HCT116 (cell line): ENCODE measurements around the gene PPP2R1B. TPM values are rescaled to one million over a fixed set of nuclear protein-coding genes. Genes with fewer than 3 reads are reported as not detected.

Source experiments
- ATAC-seq: fragments of 200-7000 bp; cut with Tn5 transposase; 2 replicates; pipeline ENCODE4 v1.9.1; 2020; ENCODE audit warnings: mild to moderate bottlenecking, moderate library complexity
- BruUV-seq: library from RNA; stranded (reverse); fragments of 400-500 nt; replicated peaks from 2 replicates; lab custom pipeline; 2021; lab: Mats Ljungman, UMichigan
- CTCF ChIA-PET: fragments of 300-600 bp; sonication (Branson Sonifier 250); formaldehyde crosslinking; loops from one replicate; lab custom pipeline; 2021; ENCODE audit warnings: antibody characterized with exemption; lab: Charles Lee
- POLR2A ChIA-PET: fragments of 300-600, 350-600 bp; sonication (Branson Sonifier 250); formaldehyde crosslinking; loops from one replicate; lab custom pipeline; 2021; ENCODE audit warnings: antibody characterized with exemption; lab: Charles Lee
- RAD21 ChIA-PET, 2 experiments: fragments of 300-600 bp; sonication (Branson Sonifier 250); formaldehyde crosslinking; loops; one replicate each; lab custom pipeline; 2023; ENCODE audit warnings: low total read pairs in 2 of 2; ENCODE audit not compliant: uncharacterized antibody in 2 of 2, unreplicated experiment in 2 of 2, low non-redundant PET in 1 of 2; lab: Charles Lee
- DNase-seq: peaks from one replicate; pipeline ENCODE4 v3.0.0-alpha.2; 2010; ENCODE audit warnings: low read depth, low spot score
- H2AFZ ChIP-seq: fragments of 200-600 bp; shearing (Covaris generic), sonication (generic); 2 replicates; pipeline ENCODE4 v1.6.1; 2017; ENCODE audit warnings: low read depth, mixed run types, mixed read lengths, antibody characterized with exemption, low read length; ENCODE audit not compliant: poor library complexity, severe bottlenecking
- H3K27ac ChIP-seq: 2 replicates; pipeline ENCODE4 v1.5.1; 2012; ENCODE audit warnings: low read depth, low read length
- H3K27me3 ChIP-seq: fragments of 200-600 bp; sonication (generic); 2 replicates; pipeline ENCODE4 v1.6.1; 2016; ENCODE audit warnings: mixed run types, low read length, mixed read lengths; ENCODE audit not compliant: insufficient read depth
- H3K36me3 ChIP-seq, 2 experiments: fragments of 200-500 bp in 1 of 2; fragments of 200-600 bp in 1 of 2; sonication (Bioruptor generic) in 1 of 2; sonication (generic) in 1 of 2; 2 replicates each; pipeline versions ENCODE4 v1.5.1 to v1.6.1; 2014 to 2016; ENCODE audit warnings: low read length in 2 of 2, inconsistent platforms in 1 of 2, mixed read lengths in 1 of 2, mixed run types in 1 of 2; ENCODE audit not compliant: insufficient read depth in 2 of 2, control insufficient read depth in 1 of 2
- H3K4me1 ChIP-seq, 2 experiments: fragments of 200-600 bp in 1 of 2; sonication (generic) in 1 of 2; 2 replicates each; pipeline versions ENCODE4 v1.5.1 to v1.6.1; 2012 to 2017; ENCODE audit warnings: low read length in 2 of 2, inconsistent platforms in 1 of 2, mild to moderate bottlenecking in 1 of 2, mixed read lengths in 1 of 2, mixed run types in 1 of 2, moderate library complexity in 1 of 2; ENCODE audit not compliant: insufficient read depth in 2 of 2, control insufficient read depth in 1 of 2
- H3K4me2 ChIP-seq: fragments of 200-600 bp; sonication (generic); 2 replicates; pipeline ENCODE4 v1.6.1; 2017; ENCODE audit warnings: mixed run types, low read length, mixed read lengths
- H3K4me3 ChIP-seq, 2 experiments: fragments of 200-600 bp in 1 of 2; sonication (generic) in 1 of 2; replicated peaks in 1 of 2; 2 replicates each; pipeline ENCODE4 v1.5.1; 2011 to 2016; ENCODE audit warnings: low read length in 2 of 2, control low read depth in 1 of 2, low read depth in 1 of 2, mild to moderate bottlenecking in 1 of 2, mixed read lengths in 1 of 2, mixed run types in 1 of 2
- H3K79me2 ChIP-seq: fragments of 200-600 bp; sonication (generic); 2 replicates; pipeline ENCODE4 v1.6.1; 2017; ENCODE audit warnings: mild to moderate bottlenecking, mixed run types, low read length, moderate library complexity, mixed read lengths; ENCODE audit not compliant: insufficient read depth
- H3K9ac ChIP-seq: fragments of 200-600 bp; sonication (generic); 2 replicates; pipeline ENCODE4 v1.6.1; 2016; ENCODE audit warnings: low read length, mixed read lengths
- H3K9me2 ChIP-seq: fragments of 200-600 bp; sonication (generic), shearing (Covaris generic); 2 replicates; pipeline ENCODE4 v1.6.1; 2017; ENCODE audit warnings: mixed run types, mild to moderate bottlenecking, moderate library complexity; ENCODE audit not compliant: insufficient read depth
- H3K9me3 ChIP-seq, 2 experiments: fragments of 200-500 bp in 1 of 2; fragments of 200-600 bp in 1 of 2; sonication (Bioruptor generic) in 1 of 2; sonication (generic) in 1 of 2; 2 replicates each; pipeline ENCODE4 v1.6.1; 2014 to 2017; ENCODE audit warnings: low read length in 2 of 2, mixed read lengths in 2 of 2, inconsistent platforms in 1 of 2, low read depth in 1 of 2, mild to moderate bottlenecking in 1 of 2, mixed run types in 1 of 2, moderate library complexity in 1 of 2; ENCODE audit not compliant: control insufficient read depth in 1 of 2, insufficient read depth in 1 of 2
- H4K20me1 ChIP-seq: fragments of 200-600 bp; sonication (generic), shearing (Covaris generic); 2 replicates; pipeline ENCODE4 v1.6.1; 2017; ENCODE audit warnings: mixed run types, mild to moderate bottlenecking, moderate library complexity; ENCODE audit not compliant: insufficient read depth
- CBX3 ChIP-seq: IDR thresholded peaks from 2 replicates; pipeline ENCODE4 v1.6.1; 2012; ENCODE audit warnings: low read depth
- ELF1 ChIP-seq: IDR thresholded peaks from 2 replicates; pipeline ENCODE4 v1.6.1; 2012; ENCODE audit warnings: low read depth, borderline replicate concordance
- EZH2 ChIP-seq: fragments of 200-600 bp; sonication (generic); IDR thresholded peaks from 2 replicates; pipeline ENCODE4 v1.6.1; 2017; ENCODE audit warnings: antibody characterized with exemption, mixed run types
- FOSL1 ChIP-seq: IDR thresholded peaks from 2 replicates; pipeline ENCODE4 v1.6.1; 2012; ENCODE audit warnings: low read depth
- JUND ChIP-seq: IDR thresholded peaks from 2 replicates; pipeline ENCODE4 v1.6.1; 2012
- POLR2A ChIP-seq: IDR thresholded peaks from 2 replicates; pipeline ENCODE4 v1.7.0; 2011; ENCODE audit warnings: borderline replicate concordance; ENCODE audit not compliant: insufficient read depth, insufficient read length; ENCODE audit errors: extremely low read depth
- POLR2AphosphoS5 ChIP-seq: IDR thresholded peaks from 2 replicates; pipeline ENCODE4 v1.6.1; 2011; ENCODE audit warnings: mild to moderate bottlenecking, low read depth, low read length, moderate library complexity
- RAD21 ChIP-seq: IDR thresholded peaks from 2 replicates; pipeline ENCODE4 v1.6.1; 2012; ENCODE audit warnings: low read depth, mild to moderate bottlenecking
- SIN3A ChIP-seq: IDR thresholded peaks from 2 replicates; pipeline ENCODE4 v1.6.1; 2012; ENCODE audit warnings: low read depth
- SP1 ChIP-seq: IDR thresholded peaks from 2 replicates; pipeline ENCODE4 v1.6.1; 2012; ENCODE audit warnings: low read depth
- TCF7L2 ChIP-seq: IDR thresholded peaks from 2 replicates; pipeline ENCODE4 v1.7.0; 2011; ENCODE audit warnings: borderline replicate concordance, inconsistent platforms; ENCODE audit not compliant: insufficient read depth, insufficient read length; ENCODE audit errors: extremely low read depth
- YY1 ChIP-seq: IDR thresholded peaks from 2 replicates; pipeline ENCODE4 v1.6.1; 2011; ENCODE audit warnings: low read length, low read depth, moderate library complexity, mild to moderate bottlenecking; ENCODE audit not compliant: insufficient replicate concordance; ENCODE audit errors: extremely low read depth
- ZNF274 ChIP-seq: fragments of 200-500 bp; sonication (Bioruptor generic); IDR thresholded peaks from 2 replicates; pipeline ENCODE4 v1.6.1; 2014; ENCODE audit warnings: mild to moderate bottlenecking, low read depth, low read length, inconsistent platforms
- intact Hi-C: fragments of 100-400 bp; cut with micrococcal nuclease; formaldehyde crosslinking; loops from 2 replicates; pipeline ENCODE4 v1.10.0; 2022
- total RNA-seq: library from RNA; stranded (reverse); gene quantifications from one replicate; pipeline ENCODE4 v1.2.1, GENCODE V29; 2021; ENCODE audit not compliant: unreplicated experiment
- TF ChIP-seq, protein P1 (sequence below): IDR thresholded peaks from 2 replicates; pipeline ENCODE4 v1.6.1; 2012
- TF ChIP-seq, protein P2 (sequence below), 3 experiments: fragments of 200-600 bp in 1 of 3; sonication (generic) in 1 of 3; IDR thresholded peaks in 2 of 3; conservative IDR thresholded peaks in 1 of 3; 2 replicates each; pipeline ENCODE4 v1.5.1; 2012 to 2017; ENCODE audit warnings: low read depth in 2 of 3, low read length in 2 of 3, antibody characterized with exemption in 1 of 3, borderline replicate concordance in 1 of 3, control low read depth in 1 of 3, mild to moderate bottlenecking in 1 of 3, mixed read lengths in 1 of 3, mixed run types in 1 of 3, moderate library complexity in 1 of 3; ENCODE audit not compliant: insufficient read depth in 1 of 3
- TF ChIP-seq, protein P3 (sequence below): IDR thresholded peaks from 2 replicates; pipeline ENCODE4 v1.6.1; 2012

The PPP2R1B gene
- total RNA-seq, 1 experiment from 2014 or later, result 24.9 TPM

DNA sequence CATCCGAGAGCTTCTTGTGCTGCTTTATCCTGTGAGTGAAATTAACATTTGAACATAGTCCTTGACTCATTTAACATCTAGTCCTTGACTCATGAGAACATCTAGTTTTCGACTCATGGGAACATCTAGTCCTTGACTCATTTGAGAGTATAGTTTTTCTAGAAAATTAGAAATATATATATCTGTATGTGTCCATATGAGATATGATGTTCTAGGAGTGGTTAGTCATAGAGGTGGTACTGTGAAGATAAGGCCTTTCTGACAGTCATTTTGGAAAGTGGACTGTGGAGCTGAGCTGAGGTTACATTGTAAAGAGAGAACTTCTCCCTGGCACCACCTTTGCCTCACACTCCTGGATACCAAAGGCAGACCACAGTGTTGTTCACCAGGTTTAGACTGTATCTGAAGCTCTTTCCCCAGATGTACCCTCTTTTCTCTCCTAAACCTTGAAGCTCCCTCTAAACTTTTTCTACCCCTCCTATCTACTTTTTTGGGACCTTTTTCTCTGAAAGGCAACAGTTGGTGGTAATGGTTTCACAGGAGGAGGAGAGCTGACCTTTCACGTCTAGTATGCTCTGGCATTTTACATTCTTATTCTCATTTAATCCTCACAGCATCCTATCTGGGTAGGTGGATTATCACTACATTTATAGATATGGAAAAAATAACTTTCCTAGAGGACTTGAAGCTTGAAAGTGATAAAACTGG is 67.2 kb downstream of the PPP2R1B start:
- H3K27me3 ChIP-seq, result no peaks in the 10 kb centered on the region
- H3K27ac ChIP-seq, result no peak overlapping the region
- CTCF ChIA-PET, result no interaction called here
- H3K36me3 ChIP-seq, result no peaks in the 10 kb centered on the region
- H3K9me2 ChIP-seq, result no peaks in the 10 kb centered on the region
- BruUV-seq, result no TSS peak
- no peaks in the 10 kb centered on the region for H3K9me3 ChIP-seq
- no peaks in the 10 kb centered on the region for H3K79me2 ChIP-seq
- no peak overlapping the region for H3K4me2 ChIP-seq
- no peaks in the 10 kb centered on the region for H3K4me1 ChIP-seq
- intact Hi-C loops, result no loop called here
- H3K9ac ChIP-seq, result no peak overlapping the region
- DNase-seq (no peak), ATAC-seq (no peak)
- no peaks in the 10 kb centered on the region for H4K20me1 ChIP-seq
- H3K4me3 ChIP-seq, result no peak overlapping the region
- POLR2A ChIA-PET, result no interaction called here
- RAD21 ChIA-PET, result no interaction called here
- no peak overlapping the region for H2AFZ ChIP-seq
- TF ChIP-seq ZNF274 (no peak), ELF1 (no peak), FOSL1 (no peak), EZH2 (no peak), TCF7L2 (no peak)
- TF ChIP-seq, protein P1, sequence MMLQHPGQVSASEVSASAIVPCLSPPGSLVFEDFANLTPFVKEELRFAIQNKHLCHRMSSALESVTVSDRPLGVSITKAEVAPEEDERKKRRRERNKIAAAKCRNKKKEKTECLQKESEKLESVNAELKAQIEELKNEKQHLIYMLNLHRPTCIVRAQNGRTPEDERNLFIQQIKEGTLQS, result no peak

DNA sequence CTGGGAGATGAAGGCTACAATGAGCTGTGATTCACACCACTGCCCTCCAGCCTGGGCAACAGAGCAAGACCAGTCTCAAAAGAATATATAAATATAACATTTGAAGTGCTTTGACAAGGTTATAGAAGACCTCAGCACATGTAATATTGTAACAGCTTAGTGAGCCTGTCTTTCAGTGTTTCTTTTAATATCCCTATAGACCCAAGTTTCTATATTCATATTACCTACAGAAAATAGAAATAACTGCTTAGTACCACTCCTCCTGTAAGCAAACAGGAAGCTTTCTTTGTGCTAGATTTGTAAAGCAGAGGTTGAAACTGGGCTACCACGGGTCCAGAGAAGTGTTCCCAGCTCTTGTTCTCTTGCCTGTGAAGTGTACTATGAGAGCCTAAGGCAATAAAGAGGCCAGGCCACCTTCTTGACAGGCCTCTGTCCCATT is 68.2 kb downstream of the PPP2R1B start:
- CTCF ChIA-PET, result no interaction called here
- Histone ChIP-seq H3K27me3 (no peaks in the 10 kb centered on the region), H3K27ac (no peak overlapping the region), H4K20me1 (no peaks in the 10 kb centered on the region), H3K9ac (no peak overlapping the region), H3K9me3 (no peaks in the 10 kb centered on the region), H3K79me2 (no peaks in the 10 kb centered on the region), H3K9me2 (no peaks in the 10 kb centered on the region), H2AFZ (no peak overlapping the region), H3K36me3 (no peaks in the 10 kb centered on the region), H3K4me1 (no peaks in the 10 kb centered on the region), H3K4me2 (no peak overlapping the region), H3K4me3 (no peak overlapping the region)
- POLR2A ChIA-PET, result no interaction called here
- ATAC-seq (no peak), DNase-seq (no peak)
- RAD21 ChIA-PET, result no interaction called here
- intact Hi-C loops, result no loop called here
- no TSS peak for BruUV-seq
- TF ChIP-seq CBX3 (no peak), FOSL1 (no peak), JUND (no peak), YY1 (no peak), RAD21 (no peak), EZH2 (no peak), SIN3A (no peak), ELF1 (no peak), SP1 (no peak), POLR2A (no peak), POLR2AphosphoS5 (no peak)
- TF ChIP-seq, protein P2, sequence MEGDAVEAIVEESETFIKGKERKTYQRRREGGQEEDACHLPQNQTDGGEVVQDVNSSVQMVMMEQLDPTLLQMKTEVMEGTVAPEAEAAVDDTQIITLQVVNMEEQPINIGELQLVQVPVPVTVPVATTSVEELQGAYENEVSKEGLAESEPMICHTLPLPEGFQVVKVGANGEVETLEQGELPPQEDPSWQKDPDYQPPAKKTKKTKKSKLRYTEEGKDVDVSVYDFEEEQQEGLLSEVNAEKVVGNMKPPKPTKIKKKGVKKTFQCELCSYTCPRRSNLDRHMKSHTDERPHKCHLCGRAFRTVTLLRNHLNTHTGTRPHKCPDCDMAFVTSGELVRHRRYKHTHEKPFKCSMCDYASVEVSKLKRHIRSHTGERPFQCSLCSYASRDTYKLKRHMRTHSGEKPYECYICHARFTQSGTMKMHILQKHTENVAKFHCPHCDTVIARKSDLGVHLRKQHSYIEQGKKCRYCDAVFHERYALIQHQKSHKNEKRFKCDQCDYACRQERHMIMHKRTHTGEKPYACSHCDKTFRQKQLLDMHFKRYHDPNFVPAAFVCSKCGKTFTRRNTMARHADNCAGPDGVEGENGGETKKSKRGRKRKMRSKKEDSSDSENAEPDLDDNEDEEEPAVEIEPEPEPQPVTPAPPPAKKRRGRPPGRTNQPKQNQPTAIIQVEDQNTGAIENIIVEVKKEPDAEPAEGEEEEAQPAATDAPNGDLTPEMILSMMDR (IDR thresholded peaks at IDR 0.05 in 2 of 3, conservative IDR thresholded peaks at IDR 0.05 in 1 of 3; ENCODE audit: borderline replicate concordance in 1 of 3, insufficient read depth in 1 of 3, low read depth in 2 of 3, low read length in 2 of 3), result no peak
- TF ChIP-seq, protein P3, sequence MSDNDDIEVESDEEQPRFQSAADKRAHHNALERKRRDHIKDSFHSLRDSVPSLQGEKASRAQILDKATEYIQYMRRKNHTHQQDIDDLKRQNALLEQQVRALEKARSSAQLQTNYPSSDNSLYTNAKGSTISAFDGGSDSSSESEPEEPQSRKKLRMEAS, result no peak
- TF ChIP-seq, protein P1, result no peak
